H9 (cell line): ENCODE results near the gene ABCD3. TPM values are rescaled to one million over a fixed set of nuclear protein-coding genes. Genes with fewer than 3 reads are reported as not detected.
"Not testable (repeated sequence)": the region's sequence is repeated elsewhere in the genome, so short reads cannot be mapped to it uniquely, and the experiment has no call there.

Source experiments
- DNase-seq: peaks from one replicate; pipeline ENCODE4 v3.0.0-alpha.2; 2017
- H2AFZ ChIP-seq: one replicate; pipeline ENCODE4 v1.6.1; 2013; ENCODE audit warnings: mild to moderate bottlenecking, low read length, control low read depth, moderate library complexity
- H2AK5ac ChIP-seq: 2 replicates; pipeline ENCODE4 v1.6.1; 2013; ENCODE audit warnings: low read length, control low read depth, mixed read lengths; ENCODE audit not compliant: insufficient read length
- H2BK120ac ChIP-seq: one replicate; pipeline ENCODE4 v1.6.1; 2013; ENCODE audit warnings: low read depth, mild to moderate bottlenecking, low read length, control low read depth, inconsistent platforms; ENCODE audit not compliant: poor library complexity, severe bottlenecking
- H2BK12ac ChIP-seq: 2 replicates; pipeline ENCODE4 v1.6.1; 2013; ENCODE audit warnings: low read length, control low read depth, mixed read lengths, low read depth; ENCODE audit not compliant: insufficient read length
- H2BK15ac ChIP-seq: 2 replicates; pipeline ENCODE4 v1.6.1; 2013; ENCODE audit warnings: low read depth, low read length, control low read depth
- H2BK20ac ChIP-seq: one replicate; pipeline ENCODE4 v1.6.1; 2013; ENCODE audit warnings: low read depth, mild to moderate bottlenecking, low read length, control low read depth, inconsistent platforms; ENCODE audit not compliant: poor library complexity, severe bottlenecking
- H2BK5ac ChIP-seq: 2 replicates; pipeline ENCODE4 v1.6.1; 2013; ENCODE audit warnings: low read length, control low read depth, mixed read lengths; ENCODE audit not compliant: insufficient read length
- H3K14ac ChIP-seq: 2 replicates; pipeline ENCODE4 v1.6.1; 2013; ENCODE audit warnings: low read length, control low read depth; ENCODE audit not compliant: insufficient read depth
- H3K18ac ChIP-seq: 2 replicates; pipeline ENCODE4 v1.6.1; 2013; ENCODE audit warnings: low read depth, mild to moderate bottlenecking, mixed read lengths, low read length, control low read depth; ENCODE audit not compliant: insufficient read length
- H3K23ac ChIP-seq: 2 replicates; pipeline ENCODE4 v1.6.1; 2013; ENCODE audit warnings: low read length, control low read depth, mixed read lengths, low read depth; ENCODE audit not compliant: insufficient read length
- H3K23me2 ChIP-seq: 2 replicates; pipeline ENCODE4 v1.6.1; 2013; ENCODE audit warnings: low read depth, mild to moderate bottlenecking, mixed read lengths, low read length, control low read depth; ENCODE audit not compliant: insufficient read length, poor library complexity, severe bottlenecking
- H3K27ac ChIP-seq: 2 replicates; pipeline ENCODE4 v1.5.1; 2013; ENCODE audit warnings: low read length, control low read depth, mixed read lengths, low read depth; ENCODE audit not compliant: insufficient read length
- H3K27me3 ChIP-seq: 2 replicates; pipeline ENCODE4 v1.6.1; 2013; ENCODE audit warnings: low read length, control low read depth, inconsistent platforms; ENCODE audit not compliant: insufficient read depth
- H3K4ac ChIP-seq: 2 replicates; pipeline ENCODE4 v1.6.1; 2013; ENCODE audit warnings: low read depth, mild to moderate bottlenecking, control low read depth, inconsistent platforms, low read length, moderate library complexity
- H3K4me1 ChIP-seq: 2 replicates; pipeline ENCODE4 v1.6.1; 2013; ENCODE audit warnings: low read length, control low read depth, inconsistent platforms; ENCODE audit not compliant: insufficient read depth
- H3K4me2 ChIP-seq: 2 replicates; pipeline ENCODE4 v1.6.1; 2013; ENCODE audit warnings: low read length, control low read depth, mixed read lengths; ENCODE audit not compliant: insufficient read length, insufficient read depth
- H3K56ac ChIP-seq: 2 replicates; pipeline ENCODE4 v1.6.1; 2013; ENCODE audit warnings: low read depth, mild to moderate bottlenecking, mixed read lengths, low read length, control low read depth; ENCODE audit not compliant: insufficient read length
- H3K79me1 ChIP-seq: 2 replicates; pipeline ENCODE4 v1.6.1; 2013; ENCODE audit warnings: low read depth, mild to moderate bottlenecking, moderate library complexity, low read length, control low read depth, inconsistent platforms; ENCODE audit not compliant: insufficient read depth, poor library complexity, severe bottlenecking
- H3K79me2 ChIP-seq: 2 replicates; pipeline ENCODE4 v1.6.1; 2013; ENCODE audit warnings: low read length, control low read depth, inconsistent platforms; ENCODE audit not compliant: insufficient read depth
- H3K9ac ChIP-seq: 2 replicates; pipeline ENCODE4 v1.6.1; 2013; ENCODE audit warnings: low read length, control low read depth, mixed read lengths; ENCODE audit not compliant: insufficient read length; ENCODE audit errors: extremely low read depth
- H3K9me3 ChIP-seq: one replicate; pipeline ENCODE4 v1.6.1; 2013; ENCODE audit warnings: low read depth, low read length, inconsistent platforms; ENCODE audit not compliant: control insufficient read depth
- H3T11ph ChIP-seq: one replicate; pipeline ENCODE4 v1.6.1; 2013; ENCODE audit warnings: mild to moderate bottlenecking, low read length, control low read depth, inconsistent platforms
- H4K20me1 ChIP-seq: one replicate; pipeline ENCODE4 v1.6.1; 2013; ENCODE audit not compliant: control insufficient read depth, insufficient read length, insufficient read depth
- H4K5ac ChIP-seq: 2 replicates; pipeline ENCODE4 v1.6.1; 2013; ENCODE audit warnings: low read depth, mild to moderate bottlenecking, mixed read lengths, low read length, control low read depth; ENCODE audit not compliant: insufficient read length
- H4K8ac ChIP-seq: replicated peaks from 2 replicates; pipeline ENCODE4 v1.6.1; 2013; ENCODE audit warnings: low read length, control low read depth, mixed read lengths, low read depth; ENCODE audit not compliant: insufficient read length
- H4K91ac ChIP-seq: 2 replicates; pipeline ENCODE4 v1.6.1; 2013; ENCODE audit warnings: low read depth, mild to moderate bottlenecking, moderate library complexity, mixed read lengths, low read length, control low read depth; ENCODE audit not compliant: insufficient read length
- H3K27ac Mint-ChIP-seq, 3 experiments: 2 replicates in 2 of 3; 3 replicates in 1 of 3; pipeline ENCODE4 v1.8.0; 2020 to 2021; ENCODE audit warnings: mixed read lengths in 3 of 3, mild to moderate bottlenecking in 1 of 3, moderate library complexity in 1 of 3
- H3K27me3 Mint-ChIP-seq: 2 replicates; pipeline ENCODE4 v1.8.0; 2021; ENCODE audit warnings: low read depth, mild to moderate bottlenecking, moderate library complexity, mixed read lengths
- H3K36me3 Mint-ChIP-seq, 3 experiments: 2 replicates in 2 of 3; 3 replicates in 1 of 3; pipeline ENCODE4 v1.8.0; 2020 to 2021; ENCODE audit warnings: low read depth in 3 of 3, mixed read lengths in 3 of 3; ENCODE audit not compliant: insufficient read depth in 1 of 3
- H3K4me1 Mint-ChIP-seq, 2 experiments: 2 replicates each; pipeline ENCODE4 v1.8.0; 2020; ENCODE audit warnings: mixed read lengths in 2 of 2
- H3K4me3 Mint-ChIP-seq, 2 experiments: 2 replicates in 1 of 2; 3 replicates in 1 of 2; pipeline ENCODE4 v1.8.0; 2020 to 2021; ENCODE audit warnings: mild to moderate bottlenecking in 2 of 2, mixed read lengths in 2 of 2, moderate library complexity in 1 of 2
- H3K9me3 Mint-ChIP-seq, 2 experiments: 2 replicates in 1 of 2; 3 replicates in 1 of 2; pipeline ENCODE4 v1.8.0; 2020; ENCODE audit warnings: mild to moderate bottlenecking in 2 of 2, mixed read lengths in 2 of 2, moderate library complexity in 1 of 2
- WGBS: extraction: QIAGEN DNeasy Blood & Tissue Kit; methylation state at CpG from one replicate; pipeline ENCODE4 v1.1.7; 2013; ENCODE audit warnings: missing lambda C conversion rate, low lambda C conversion rate, mixed read lengths; ENCODE audit not compliant: insufficient read length; ENCODE audit errors: extremely low coverage; 5-methylcytosine and 5-hydroxymethylcytosine counted together
- total RNA-seq: library from RNA; stranded (reverse); gene quantifications from 2 replicates; pipeline ENCODE4 v1.2.1, GENCODE V29; 2021

ABCD3 gene
- total RNA-seq, 1 experiment from 2014 or later, result 32.0 TPM

- not testable (repeated sequence) for H3K4me1 Mint-ChIP-seq, H2BK5ac ChIP-seq, H3K79me1 ChIP-seq, H4K5ac ChIP-seq, DNase-seq, H3K4me2 ChIP-seq, H4K20me1 ChIP-seq, H2BK20ac ChIP-seq, H2BK15ac ChIP-seq, H4K91ac ChIP-seq, H3K56ac ChIP-seq, H2BK12ac ChIP-seq, H3K23me2 ChIP-seq, H2AK5ac ChIP-seq, H2BK120ac ChIP-seq, H3K27me3 ChIP-seq, H3K9ac ChIP-seq, H3K4me1 ChIP-seq, H3K14ac ChIP-seq, H3K18ac ChIP-seq, H3K27ac Mint-ChIP-seq, H3K4ac ChIP-seq, H3K27me3 Mint-ChIP-seq, H3K27ac ChIP-seq, H3K79me2 ChIP-seq, H4K8ac ChIP-seq, H3K23ac ChIP-seq, H3T11ph ChIP-seq, H3K4me3 Mint-ChIP-seq, H2AFZ ChIP-seq
- Mint-ChIP-seq H3K36me3 (peaks cover 60 to 89% (median 79%) of the 10 kb centered on the region in 3 experiments), H3K9me3 (peaks cover 80 to 93% of the 10 kb centered on the region in 2 experiments)
- no CpG with 5 or more reads among the region's 6 CpGs for WGBS
- H3K9me3 ChIP-seq, result peaks cover 32% of the 10 kb centered on the region
Measured at GRCh38 chr1:94446177-94446576, 28.0 kb downstream of the ABCD3 start.

DNA sequence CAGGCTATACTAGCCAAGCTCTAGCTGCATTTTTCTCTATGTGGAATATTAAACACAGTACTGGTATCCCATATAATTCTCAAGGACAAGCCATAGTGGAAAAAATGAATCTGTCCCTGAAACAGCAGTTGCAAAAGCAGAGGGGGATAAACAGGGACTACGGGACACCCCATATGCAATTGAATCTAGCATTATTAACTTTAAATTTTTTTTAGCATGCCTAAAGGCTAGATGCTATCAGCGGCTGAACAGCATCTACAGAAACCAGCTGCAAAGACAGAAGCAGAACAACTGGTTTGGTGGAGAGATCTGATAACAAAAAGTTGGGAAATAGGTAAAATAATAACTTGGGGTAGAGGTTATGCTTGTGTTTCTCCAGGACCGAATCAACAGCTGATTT is 30.6 kb downstream of the ABCD3 start:
- H4K5ac ChIP-seq, H2BK15ac ChIP-seq, H3K14ac ChIP-seq, H3K56ac ChIP-seq, H3K27ac Mint-ChIP-seq, H3K23ac ChIP-seq, H3K79me2 ChIP-seq, H3K18ac ChIP-seq, H2AFZ ChIP-seq, H3K4me1 ChIP-seq, H3K27me3 Mint-ChIP-seq, H3K4me2 ChIP-seq, H3K4ac ChIP-seq, H3K4me3 Mint-ChIP-seq, H2BK20ac ChIP-seq, H3K9ac ChIP-seq, H3K27me3 ChIP-seq, H3K23me2 ChIP-seq, H3T11ph ChIP-seq, H2BK5ac ChIP-seq, H4K20me1 ChIP-seq, DNase-seq, H4K8ac ChIP-seq, H2AK5ac ChIP-seq, H3K79me1 ChIP-seq, H2BK12ac ChIP-seq, H2BK120ac ChIP-seq, H3K27ac ChIP-seq, H4K91ac ChIP-seq, H3K4me1 Mint-ChIP-seq: not testable (repeated sequence)
- H3K9me3 ChIP-seq, result peaks cover 46% of the 10 kb centered on the region
- no CpG with 5 or more reads among the region's 3 CpGs for WGBS
- H3K9me3 Mint-ChIP-seq, result peaks cover 78 to 87% of the 10 kb centered on the region in 2 experiments
- H3K36me3 Mint-ChIP-seq, result peaks cover 60 to 90% (median 81%) of the 10 kb centered on the region in 3 experiments
